Activated CD4-positive, alpha-beta T cell treated with anti-CD3 and anti-CD28 coated beads, Interleukin-2, amount 50 U/mL, for 16 hours (primary cell): ENCODE results near the gene EXOC7.
"Not testable (repeated sequence)": the region's sequence is repeated elsewhere in the genome, so short reads cannot be mapped to it uniquely, and the experiment has no call there.

ENCODE experiments used
- DNase-seq: peaks from one replicate; pipeline ENCODE4 v3.0.0-alpha.2; 2020

EXOC7 gene

DNA sequence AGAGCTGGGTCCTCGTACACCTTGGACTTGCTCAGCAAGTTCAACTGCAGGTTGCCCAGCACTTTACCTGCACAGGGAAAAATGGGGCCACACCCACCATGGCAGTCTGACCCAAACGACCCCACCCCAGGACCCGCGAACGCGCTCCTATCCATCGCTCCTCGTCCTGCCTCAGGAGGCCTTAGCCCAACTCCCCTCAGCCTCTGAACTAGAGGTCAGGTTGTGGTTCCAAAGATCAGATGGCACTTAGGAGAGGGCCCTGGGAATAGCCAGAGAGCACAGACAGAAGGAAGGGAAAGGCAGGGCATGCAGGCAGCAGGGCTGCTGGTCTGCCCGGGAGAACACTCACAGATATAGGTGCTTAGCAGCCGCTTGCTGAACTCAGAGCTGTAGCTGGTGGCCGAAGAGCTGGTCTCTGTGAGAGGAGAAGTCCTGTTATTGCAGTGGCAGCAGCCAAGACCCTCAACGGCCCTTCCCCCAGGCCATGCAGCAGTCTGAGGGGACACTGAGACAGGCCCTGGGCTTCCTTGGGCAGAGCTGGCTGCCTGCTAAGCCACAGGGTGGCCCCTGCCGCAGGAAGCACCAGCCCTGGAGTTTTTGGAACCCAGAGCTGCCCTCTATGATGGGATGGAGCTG lies 17.7 kb downstream of the EXOC7 start:
- DNase-seq: no peak

DNA sequence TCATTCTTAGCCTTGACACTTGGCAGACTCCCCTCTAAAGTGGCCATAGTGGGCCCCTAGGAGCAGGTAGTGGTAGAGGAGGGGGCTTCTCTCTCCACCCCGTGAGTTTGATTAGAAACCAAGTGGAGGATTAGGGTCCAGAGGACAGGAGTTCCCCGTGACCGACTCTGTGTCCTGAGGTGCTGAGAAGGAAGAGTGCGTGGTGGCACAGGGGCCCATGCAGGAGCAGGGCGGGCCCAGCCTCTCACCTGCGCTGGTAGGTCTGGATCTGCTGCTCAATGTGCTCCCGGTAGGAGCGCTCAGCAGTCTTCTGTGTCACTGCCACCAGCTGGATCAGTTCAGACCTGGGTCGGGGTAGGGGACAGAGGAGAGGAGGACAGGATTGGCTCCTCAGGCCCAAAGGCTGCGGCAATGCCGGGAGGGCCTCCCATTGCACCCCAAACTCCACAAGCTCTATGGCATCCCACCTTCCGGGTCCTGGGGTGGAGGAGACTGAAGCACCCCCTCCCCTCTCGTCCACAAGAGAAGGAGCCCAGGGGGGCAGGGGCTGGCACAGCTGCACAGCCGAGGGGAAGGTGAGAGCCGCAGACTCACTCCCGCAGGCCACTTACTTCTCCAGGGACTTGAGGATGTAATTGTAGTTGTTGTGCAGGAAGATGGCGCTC lies 18.4 kb downstream of the EXOC7 start:
- no peak for DNase-seq

DNA sequence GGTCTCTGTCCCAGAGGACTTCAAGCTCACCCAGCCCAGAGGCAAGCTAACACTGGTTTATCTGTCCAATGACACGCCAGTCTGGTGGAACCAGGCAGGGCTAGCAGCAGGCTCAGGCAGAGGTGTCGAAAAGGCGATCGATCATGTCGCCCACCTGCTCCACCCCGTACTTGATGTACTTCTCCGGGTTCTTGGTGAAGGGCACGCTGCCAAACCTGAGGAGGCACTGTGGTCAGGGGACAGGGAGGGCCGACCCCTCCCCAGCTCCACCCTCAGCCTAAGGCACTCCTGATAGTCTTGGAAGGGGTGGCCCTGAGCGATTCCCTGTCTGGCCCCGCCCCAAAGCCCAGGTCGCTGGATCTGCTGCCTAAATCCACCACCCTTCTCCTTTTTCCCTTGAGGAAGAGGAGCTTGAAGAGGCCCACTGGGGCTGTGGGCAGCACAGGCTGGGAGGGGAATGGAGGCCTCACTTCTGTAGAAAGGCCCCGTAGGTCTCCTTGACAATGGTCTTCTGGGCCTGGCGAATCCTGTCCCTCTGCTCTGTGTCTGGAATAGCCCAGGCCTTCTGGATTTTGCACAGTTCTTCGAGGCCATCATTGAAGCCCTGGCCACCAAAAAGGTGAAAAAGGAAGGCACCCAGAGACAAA lies 19.9 kb downstream of the EXOC7 start:
- no peak for DNase-seq

DNA sequence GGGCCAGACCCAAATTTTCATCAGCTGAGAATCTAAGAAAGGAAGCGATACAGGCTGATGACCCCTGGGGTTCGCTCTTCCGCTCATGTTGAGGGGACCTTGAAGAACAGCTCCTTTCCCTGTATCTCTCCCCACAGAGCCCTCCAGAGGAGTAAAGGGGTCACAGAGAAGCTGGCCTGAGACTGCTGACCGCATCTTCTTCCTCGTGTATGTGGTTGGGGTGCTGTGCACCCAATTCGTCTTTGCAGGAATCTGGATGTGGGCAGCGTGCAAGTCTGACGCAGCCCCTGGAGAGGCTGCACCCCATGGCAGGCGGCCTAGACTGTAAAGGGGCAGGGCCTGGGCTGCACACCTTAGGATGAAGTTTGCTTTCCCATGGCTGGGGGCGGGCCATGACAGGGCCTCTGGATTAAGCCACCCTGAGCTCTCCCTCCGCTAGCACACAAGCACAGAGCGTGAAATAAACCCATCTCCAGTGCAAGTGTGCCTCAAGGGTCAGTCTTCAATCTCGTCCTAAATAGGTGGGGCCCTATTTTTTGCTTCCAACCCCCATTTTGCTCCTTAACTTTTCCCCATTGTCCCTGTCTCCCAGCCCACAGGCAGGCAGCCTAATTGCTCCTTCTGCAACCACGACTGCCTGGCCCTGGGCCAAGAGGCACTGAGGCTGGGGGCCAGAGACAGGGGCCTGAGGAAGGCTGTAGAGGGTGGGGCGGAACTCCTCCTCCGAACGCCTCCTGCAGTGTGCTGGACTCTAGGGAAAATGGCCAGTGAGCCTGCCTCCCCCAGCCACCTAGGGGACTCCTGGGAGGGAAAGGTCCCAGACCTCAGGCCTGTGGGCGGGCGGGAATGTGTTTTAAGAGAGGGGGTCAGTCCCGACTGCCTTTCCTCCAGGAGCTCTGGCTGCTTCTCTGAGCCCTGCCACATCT lies 21.0 kb downstream of the EXOC7 start:
- DNase-seq: no peak

DNA sequence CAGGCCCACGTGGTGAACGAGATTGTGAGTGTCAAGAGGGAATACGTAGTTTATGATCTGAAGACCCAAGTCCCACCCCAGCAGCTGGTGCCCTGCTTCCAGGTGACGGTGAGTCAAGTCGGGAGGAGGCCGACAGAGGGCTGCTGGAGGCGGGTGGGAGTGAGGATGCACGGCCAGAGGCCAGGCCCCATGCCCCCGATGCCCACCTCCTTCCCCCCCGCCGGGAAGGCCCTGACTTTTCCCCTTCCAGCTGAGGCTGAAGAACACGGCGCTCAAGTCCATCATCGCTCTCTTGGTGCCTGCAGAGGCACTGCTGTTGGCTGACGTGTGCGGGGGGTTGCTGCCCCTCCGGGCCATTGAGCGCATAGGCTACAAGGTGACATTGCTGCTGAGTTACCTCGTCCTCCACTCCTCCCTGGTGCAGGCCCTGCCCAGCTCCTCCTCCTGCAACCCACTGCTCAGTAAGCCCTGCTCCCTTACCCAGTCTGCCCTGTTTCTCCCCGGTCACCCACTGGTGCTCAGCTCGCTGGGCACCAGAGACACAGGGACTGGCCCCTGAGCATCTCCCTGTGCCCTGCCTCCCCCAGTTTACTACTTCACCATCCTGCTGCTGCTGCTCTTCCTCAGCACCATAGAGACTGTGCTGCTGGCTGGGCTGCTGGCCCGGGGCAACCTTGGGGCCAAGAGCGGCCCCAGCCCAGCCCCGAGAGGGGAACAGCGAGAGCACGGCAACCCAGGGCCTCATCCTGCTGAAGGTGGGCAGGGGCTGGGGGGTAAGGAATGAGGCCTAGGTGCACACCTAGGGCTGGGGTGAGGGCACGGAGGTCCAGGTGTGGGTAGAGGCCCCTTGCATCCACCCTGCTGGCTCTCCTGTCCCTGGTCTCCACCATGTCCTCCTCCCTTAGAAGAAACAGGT lies 22.0 kb downstream of the EXOC7 start:
- DNase-seq: no peak

DNA sequence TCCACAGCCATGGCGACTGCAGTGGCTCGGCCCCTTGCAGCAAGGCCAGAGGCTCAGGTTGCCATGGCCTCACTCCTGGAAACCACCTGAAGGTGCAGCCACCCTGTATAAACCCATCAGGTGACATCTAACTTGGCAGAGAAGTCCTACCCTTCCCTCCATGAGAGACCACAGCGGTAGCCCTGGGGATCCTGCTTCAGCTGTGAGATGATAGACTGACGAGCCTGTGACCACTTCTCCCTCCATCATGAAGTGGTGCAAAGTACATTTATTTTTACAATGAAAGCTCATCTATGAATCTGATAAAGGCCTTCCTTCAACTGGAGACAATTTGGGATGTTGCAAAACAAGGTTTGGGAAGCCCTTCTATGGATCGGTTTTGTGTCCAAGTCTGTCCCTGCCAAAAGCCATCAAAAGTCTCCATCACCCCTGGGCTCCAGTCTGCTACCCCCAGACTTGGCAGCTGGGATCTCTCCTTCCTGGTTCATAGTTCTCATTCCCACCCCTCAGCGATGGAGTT lies 22.8 kb downstream of the EXOC7 start:
- no peak for DNase-seq

DNA sequence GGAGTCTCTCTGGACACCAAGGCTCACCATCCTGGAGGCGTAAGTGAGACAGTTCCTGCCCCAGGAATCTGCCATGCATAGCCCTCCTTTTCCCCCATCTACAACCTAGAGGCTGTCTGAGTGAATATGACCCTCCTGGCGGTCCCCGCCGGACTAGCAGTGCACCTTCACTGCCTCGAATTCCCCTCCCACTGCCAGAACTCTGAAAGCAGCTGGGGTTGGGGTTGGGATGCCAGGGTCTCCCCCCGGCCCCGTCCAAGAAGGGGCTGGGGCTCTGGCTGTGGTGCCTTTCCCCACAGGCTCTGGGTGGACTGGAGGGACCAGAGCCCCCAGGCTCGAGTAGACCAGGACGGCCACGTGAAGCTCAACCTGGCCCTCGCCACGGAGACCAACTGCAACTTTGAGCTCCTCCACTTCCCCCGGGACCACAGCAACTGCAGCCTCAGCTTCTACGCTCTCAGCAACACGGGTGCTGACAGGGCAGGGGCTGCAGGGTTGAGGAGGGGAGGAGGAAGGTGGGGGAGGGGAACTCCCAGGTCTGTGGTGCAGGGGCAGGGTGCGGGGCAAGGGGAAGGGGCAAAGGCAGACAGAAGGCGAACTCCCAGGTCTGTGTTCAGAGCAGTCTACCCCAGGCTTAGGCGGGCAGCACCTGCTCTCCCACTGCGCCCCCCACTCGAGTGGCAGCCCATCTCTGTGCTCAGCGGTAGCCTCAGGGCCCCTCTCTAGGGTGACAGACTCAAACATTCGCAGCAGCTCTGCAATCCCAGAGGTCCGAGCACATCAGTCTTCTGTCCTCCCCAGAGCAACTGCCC lies 23.4 kb downstream of the EXOC7 start:
- DNase-seq: no peak

DNA sequence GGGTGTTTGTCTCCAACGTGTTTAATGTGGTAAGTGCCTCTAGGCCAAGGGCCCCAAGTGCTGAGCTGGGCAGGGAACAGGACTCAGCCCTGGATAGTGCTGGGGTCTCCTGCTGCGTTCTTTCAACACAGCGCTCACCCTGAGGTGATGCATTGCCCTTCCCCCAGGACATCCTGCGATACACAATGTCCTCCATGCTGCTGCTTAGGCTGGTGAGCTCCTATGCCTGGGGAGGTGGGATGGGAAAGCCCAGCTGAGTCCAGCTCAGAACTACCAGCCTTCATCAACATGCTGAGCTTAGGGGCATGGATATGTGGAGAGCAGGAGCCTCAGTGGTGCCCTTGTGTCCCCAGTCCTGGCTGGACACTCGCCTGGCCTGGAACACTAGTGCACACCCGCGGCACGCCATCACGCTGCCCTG lies 24.0 kb downstream of the EXOC7 start:
- no peak for DNase-seq

DNA sequence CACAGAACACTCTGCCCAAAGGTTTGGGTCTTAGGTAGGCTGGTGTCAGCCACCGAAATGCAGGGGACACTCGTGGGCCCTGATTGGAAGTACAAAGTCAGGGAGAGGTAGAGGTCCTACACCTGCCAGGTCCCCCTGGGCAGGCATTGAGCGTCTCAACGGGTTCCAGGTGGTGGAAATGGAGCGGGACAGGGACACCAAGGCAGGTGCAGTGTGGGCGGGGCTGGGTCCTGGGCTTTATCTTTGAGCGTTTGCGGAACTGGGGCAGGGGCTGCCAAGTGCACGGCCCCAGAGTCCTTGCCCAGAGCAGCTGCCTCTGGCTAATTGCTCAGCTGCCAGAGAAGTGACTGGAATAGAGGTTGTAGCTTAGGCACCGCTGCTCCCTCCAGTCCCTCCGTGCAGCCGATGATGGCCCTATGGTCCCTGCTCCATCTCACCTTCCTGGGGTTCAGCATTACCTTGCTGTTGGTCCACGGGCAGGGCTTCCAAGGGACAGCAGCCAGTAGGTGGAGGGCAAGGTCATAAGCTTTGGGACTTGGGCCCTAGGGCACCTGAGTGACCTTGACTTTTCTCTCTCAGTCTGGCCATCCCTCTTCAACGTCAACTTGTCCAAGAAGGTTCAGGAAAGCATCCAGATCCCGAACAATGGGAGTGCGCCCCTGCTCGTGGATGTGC lies 24.6 kb downstream of the EXOC7 start, which contains the start of gene ZACN:
ZACN (plus strand) TSS at position 323 of the 675 bp plus-strand sequence; CDS start at position 406, 83 bp downstream.
- DNase-seq: no peak

DNA sequence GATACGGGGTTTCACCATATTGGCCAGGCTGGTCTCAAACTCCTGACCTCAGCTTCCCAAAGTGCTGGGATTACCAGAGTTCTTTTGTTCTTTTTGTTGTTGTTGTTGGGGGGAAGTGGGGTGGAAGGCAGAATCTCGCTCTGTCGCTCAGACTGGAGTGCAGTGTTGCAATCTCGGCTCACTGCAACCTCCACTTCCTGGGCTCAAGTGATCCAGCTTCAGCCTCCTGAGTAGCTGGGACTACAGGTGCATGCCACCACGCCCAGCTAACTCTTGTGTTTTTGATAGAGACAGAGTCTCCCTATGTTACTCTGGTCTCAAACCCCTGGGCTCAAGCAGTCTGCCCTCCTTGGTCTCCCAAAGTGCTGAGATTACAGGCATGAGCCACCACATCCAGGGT lies 25.2 kb downstream of the EXOC7 start:
- not testable (repeated sequence) for DNase-seq

DNA sequence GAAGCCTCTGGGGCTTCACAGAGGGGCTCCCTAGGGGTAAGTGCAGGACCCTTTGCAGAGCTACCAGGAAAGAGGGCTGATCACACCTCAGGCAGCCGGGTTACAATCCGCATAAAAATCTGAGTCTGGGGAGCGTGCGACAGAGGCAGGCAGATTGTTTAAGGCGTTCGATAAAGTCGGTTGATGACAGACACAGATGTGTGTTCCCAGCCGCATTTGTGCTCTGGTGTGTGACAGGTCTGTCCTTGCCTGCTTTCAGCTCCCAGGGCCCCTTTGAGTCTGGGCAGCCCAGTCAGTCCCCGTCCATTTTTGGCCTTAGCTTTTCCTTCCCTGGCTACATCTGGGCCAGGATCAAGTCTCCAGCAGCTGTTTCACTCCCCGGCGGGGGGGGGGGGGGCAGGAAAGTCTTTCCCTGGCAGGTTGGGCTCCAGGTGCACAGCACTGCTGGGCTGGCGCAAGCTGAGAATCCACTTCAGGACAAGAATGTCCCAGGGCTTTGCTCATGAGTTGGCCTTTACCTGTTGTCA lies 25.9 kb downstream of the EXOC7 start:
- DNase-seq: no peak

DNA sequence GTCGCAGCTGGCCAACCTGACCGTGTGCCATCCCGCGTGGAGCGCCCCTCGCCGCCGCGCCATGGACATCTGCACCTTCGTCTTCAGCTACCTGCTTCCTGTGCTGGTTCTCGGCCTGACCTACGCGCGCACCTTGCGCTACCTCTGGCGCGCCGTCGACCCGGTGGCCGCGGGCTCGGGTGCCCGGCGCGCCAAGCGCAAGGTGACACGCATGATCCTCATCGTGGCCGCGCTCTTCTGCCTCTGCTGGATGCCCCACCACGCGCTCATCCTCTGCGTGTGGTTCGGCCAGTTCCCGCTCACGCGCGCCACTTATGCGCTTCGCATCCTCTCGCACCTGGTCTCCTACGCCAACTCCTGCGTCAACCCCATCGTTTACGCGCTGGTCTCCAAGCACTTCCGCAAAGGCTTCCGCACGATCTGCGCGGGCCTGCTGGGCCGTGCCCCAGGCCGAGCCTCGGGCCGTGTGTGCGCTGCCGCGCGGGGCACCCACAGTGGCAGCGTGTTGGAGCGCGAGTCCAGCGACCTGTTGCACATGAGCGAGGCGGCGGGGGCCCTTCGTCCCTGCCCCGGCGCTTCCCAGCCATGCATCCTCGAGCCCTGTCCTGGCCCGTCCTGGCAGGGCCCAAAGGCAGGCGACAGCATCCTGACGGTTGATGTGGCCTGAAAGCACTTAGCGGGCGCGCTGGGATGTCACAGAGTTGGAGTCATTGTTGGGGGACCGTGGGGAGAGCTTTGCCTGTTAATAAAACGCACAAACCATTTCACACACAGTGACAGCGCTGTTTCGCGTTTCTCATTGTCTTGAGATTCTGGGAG lies 26.6 kb downstream of the EXOC7 start:
- DNase-seq: peak; percentile 20

DNA sequence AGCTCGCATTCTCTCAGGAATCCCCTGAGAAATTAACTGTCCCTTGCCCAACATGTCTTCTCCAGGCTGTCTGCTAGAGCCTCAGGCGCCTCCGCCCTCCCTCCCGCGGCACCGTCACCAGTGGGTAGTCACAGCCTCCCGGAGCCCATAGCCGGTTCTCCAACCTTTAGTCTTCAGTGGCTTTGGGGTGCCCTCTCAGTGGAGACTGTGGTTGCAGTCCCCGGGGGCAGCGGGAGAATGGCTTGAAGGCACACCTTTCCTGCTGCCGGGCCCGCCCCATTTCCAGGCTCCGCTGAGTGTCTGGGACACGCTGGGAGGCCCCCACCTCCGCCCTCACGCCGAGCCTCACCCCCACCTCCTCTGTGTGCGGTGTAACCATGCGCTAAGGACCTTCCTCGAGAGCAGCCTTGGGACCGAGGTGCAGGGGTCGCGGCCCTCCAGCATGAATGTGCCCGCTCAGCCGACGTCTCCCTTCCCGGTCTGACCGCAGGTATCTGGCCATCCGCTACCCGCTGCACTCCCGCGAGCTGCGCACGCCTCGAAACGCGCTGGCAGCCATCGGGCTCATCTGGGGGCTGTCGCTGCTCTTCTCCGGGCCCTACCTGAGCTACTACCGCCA lies 27.3 kb downstream of the EXOC7 start:
- DNase-seq: no peak

DNA sequence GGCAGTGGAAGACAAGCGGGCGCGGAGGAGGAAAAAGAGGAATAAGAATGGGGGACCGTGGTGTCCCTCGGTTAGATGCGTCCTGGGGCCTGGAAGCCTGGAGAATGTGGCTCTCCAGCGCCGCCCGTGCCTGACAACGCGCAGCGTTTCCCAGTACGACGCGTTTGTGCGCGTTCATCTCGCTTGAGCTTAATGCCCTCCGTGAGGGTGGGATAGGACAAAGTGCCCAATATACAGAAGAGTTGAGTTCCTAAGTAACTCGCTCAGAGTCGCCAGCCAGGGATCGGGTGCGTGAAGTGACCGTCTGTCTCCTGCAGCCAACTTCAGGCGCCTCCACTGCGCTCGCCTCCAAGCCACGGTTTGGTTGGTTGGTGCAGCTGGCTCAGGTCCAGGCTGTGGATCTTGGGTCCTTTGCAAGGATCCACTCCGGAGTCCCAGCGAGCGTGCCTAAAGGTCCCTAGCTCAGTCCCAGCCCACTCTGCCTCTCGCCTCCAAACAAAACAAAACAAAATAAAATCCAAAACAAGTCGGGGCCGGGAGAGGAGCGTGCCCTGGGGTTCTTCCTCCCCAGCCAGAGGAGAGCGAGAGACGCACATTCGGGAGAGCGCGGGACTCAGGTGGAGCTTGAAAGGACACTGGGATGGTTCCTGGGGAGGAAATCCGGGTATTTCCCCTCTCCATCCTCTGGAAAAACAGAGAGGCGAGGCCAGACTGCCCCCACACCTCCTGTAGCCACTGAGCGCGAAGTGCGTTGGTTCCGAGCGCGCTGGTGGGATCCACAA lies 28.0 kb downstream of the EXOC7 start:
- no peak for DNase-seq

DNA sequence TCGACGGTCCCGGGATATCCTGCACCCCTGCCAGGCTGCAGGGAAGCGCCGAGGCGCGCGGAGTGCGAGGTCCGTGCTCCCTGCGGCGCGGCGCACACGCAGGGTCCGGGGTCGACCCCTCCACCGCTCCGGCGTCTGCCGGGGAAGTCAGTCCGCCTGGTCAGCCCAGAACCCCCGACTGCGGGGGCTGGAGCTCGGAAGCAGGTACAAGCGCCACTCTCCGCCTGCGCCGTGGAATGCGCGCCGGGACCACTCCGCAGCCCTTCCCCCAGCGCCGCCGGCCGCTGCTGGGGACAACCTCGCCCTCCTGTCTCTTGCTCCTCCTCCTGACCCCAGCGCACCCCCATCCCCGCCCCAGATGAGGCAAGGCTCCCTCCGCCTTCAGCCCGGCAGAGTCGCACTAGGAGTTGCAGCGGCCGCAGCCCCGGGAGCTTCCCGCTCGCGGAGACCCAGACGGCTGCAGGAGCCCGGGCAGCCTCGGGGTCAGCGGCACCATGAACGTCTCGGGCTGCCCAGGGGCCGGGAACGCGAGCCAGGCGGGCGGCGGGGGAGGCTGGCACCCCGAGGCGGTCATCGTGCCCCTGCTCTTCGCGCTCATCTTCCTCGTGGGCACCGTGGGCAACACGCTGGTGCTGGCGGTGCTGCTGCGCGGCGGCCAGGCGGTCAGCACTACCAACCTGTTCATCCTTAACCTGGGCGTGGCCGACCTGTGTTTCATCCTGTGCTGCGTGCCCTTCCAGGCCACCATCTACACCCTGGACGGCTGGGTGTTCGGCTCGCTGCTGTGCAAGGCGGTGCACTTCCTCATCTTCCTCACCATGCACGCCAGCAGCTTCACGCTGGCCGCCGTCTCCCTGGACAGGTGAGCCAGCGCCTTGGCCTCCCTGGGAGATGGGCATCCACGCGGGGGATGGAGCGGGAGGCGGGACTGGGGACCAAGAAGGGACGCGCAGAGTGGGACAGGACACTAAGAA lies 28.9 kb downstream of the EXOC7 start, which contains the start of gene GALR2:
GALR2 (plus strand) TSS at position 392 of the 974 bp plus-strand sequence; CDS start at position 495, 103 bp downstream.
- DNase-seq: no peak

DNA sequence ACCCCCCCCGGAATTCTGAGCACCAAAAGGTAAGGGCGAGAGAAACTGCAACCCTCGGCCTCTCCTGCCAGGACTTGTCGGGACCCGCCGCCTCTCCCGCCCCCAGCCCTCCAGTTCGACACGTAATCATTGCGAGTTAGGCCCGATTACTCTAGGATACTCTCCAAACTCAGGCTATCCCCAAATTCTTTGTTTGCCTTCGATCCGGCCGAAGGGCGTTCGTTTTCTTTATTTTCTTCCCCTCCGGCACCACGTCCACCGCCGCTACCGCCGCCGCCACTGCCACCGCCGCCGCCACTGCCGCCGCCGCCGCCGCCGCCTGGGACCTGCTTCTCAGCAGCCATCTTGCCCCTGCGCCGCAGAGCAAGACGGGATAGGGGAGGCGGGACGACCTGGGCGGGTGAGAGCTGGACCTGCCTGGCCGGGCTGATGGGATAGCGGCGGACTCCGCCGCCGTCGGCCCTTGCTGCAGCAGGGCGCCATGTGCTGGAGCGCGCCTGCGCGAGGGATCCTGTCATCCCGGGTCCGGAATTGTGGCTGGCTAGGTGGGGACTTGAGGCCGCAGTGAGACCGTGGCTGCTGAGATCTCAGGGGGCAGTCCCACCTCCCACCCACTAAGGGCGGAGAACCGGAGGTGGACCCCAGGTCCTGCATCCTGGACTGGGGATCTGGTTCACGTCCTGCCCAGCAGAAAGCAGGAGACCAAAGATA lies 31.3 kb downstream of the EXOC7 start, which contains the start of gene SRP68:
SRP68 (minus strand) TSS at position 370 of the 711 bp plus-strand sequence; CDS start at position 344, 26 bp downstream.
- DNase-seq: peak; percentile 91
